Umbilical cord (tissue), 2 donors: Measurements from ENCODE around the gene RHOU. TPM values are rescaled to one million over a fixed set of nuclear protein-coding genes. Genes with fewer than 3 reads are reported as not detected.

Source experiments
- DNase-seq: peaks from one replicate; pipeline ENCODE4 v3.0.0-alpha.2; 2015; ENCODE audit warnings: low spot score
- total RNA-seq: library from RNA; depleted of rRNA; stranded (reverse); fragments of >200 nt; gene quantifications from one replicate; pipeline ENCODE4 v1.2.3, GENCODE V29; 2014; ENCODE audit warnings: low replicate concordance; ENCODE audit not compliant: insufficient read depth

RHOU gene
- total RNA-seq, 1 donor from 2014 or later, result 65.7 TPM

DNA sequence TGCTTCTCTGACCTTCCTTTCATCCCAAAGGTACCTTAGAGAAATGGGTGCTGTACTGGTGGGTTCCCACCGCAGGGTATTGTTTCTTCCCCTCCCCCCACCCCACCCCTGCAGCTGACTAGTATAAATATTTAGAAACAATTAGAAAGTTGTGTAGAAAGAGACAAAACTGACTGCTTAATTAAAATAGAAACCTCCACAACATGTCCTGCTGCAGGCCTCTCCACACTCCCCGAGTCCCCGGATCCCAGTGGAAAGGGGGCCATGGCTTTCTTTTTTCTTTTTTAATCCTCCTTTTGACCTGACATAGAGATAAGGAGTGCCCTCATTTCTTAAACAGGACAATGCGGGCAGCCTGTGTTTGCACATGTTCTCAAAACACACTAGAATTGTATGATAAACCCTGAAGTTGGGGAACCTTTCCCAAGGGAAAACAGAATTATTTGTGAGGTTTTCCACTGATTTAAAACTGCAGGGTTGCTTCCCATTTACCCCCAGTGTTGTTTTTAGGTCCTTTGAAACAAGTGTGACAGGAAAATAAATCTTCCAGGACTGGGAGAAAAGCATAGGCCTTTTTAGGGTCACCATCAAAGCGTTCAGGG, 1.7 kb downstream of the RHOU start:
- no peak for DNase-seq

- no peak for DNase-seq
Observed at GRCh38 chr1:228737601-228738041, 2.3 kb downstream of the RHOU start.

DNA sequence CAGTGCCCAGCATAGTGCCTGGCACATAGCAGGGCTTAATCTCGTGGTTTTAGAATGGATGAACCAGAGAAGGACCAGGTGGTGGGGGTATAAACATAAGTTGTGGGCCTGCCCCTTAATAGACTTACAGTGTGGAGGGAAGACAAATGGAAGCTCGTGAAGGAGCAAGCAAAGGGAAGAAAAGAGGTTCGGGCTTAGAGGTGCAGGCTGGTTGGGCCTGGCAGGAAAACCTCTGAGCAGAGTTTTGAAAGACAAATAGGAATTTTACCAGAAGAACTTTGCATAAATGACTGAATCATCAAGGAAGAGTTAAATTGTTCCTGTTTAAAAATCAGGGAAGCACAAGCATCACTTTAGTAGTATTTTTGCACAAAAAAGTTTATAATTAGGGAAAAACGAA, 4.5 kb downstream of the RHOU start:
- no peak for DNase-seq

DNA sequence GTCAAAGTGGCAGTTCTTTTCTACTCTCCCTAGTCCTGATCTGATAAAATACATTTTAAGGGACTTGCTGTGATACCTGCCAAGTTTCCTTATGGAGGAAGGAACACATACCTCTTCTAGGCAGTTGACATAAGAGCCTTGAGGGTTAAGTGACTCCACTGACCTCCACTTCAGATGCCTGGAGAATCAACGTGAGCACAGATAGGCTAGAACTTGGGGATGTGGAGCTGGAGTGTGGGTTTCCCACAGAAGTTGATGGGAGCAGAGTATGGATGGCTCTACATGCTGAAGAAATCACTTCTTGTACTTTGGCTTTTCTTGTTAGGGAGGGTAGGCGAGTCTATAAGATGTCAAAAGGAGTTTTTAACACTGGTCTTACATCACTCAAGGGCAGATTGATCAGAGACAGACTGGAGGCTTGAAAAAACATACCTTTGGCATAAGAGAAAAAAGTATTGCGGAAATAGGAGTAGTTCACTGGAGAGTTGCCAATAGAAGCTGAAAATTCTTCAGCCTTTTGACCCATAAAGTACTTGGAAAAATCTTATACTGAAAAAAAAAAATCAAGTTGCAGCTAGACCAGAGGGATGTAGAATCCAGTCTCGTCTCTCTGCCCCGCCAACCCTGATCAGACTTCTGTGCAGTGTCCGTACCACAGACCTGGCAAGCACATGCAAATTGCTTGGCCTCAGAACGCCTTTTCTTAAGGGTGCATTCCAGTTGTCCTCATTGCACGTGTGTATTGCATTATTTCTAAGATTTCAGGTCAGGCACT, 5.5 kb downstream of the RHOU start:
- DNase-seq, result no peak

DNA sequence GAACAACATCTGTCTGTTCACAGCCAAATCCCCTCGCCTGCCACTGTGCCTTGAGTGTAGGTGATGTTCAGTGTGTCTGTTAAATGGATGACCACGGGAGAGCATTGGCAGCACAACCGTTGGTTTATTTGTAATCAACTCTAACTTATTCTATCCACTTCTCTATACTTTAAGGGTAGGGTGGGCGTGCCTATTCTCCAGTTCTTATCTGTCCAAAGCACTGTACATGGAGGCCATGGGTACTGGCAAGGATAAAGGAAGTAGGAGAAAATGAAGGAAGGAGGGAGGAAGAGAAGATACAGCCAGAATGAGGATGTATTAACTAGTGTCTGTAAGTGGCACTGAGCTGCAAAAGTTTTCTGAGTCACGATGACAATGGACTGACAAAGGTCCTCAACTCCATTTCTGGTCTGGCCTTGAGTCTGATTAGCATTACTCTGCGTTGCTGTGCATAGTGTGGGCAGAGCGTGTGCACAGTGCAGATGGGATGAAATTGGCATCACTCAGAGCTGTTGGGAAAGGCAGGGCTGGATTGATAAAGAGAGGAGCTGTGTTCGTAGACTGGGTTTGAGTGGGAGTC, 7.1 kb downstream of the RHOU start:
- no peak for DNase-seq

- DNase-seq, result no peak
Observed at GRCh38 chr1:228743405-228743804, 8.1 kb downstream of the RHOU start.

DNA sequence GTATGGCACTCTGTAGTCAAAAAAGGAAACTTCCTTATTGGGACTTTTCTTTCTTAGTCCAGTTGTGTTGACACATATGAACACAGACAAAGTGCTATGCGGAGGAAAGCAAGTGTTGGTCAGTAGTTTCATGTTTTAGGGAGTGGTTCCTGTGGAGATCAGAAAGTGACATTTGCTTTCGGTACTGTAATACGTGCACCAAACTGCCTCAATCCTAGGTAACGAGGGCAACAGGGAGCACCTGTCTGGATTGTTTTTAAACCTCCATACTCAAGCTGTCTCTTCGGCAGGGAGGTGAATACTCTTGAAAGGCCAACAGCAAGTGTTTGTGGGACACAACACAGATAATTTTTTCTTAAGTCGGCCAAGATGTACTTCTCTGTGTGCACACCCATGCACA, 9.1 kb downstream of the RHOU start:
- DNase-seq, result no peak

DNA sequence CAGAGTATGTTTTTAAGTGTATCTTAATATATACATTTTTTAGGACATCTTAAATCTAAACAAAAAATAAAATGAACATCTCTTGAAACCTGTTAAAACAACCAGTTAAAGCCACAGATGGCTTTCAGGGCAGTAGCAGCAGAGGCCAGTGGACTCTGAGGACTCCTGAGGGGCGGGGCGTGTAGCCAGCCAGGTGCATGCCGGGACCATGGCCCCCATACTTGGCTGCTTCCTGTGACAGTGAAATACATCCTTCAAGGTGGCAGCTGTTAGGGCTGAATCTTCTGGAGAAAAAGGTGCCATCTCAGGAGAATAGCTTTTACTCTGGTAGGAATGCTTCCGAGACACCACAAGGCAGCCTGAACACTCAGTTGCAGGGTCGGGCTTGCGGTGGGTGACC, 9.6 kb downstream of the RHOU start:
- no peak for DNase-seq

DNA sequence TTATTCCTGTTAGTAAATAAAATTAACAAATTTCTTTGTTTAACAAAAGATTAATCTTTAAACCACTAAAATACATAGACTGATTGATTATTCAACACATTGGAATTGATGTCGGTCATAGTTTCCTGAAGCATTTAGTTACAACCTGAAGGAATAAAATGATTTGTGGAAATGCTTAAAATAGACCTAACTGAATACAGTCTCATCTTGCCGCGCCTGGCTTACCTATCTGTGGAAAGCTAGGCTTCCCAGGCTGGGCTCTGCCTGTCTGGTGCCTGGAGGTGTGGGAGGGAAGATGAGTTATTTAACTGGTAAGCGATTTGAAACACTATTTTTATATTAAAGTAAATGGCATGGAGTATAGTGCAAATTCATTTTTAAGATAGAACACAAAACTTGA, 10.2 kb downstream of the RHOU start:
- no peak for DNase-seq

- no peak for DNase-seq
Observed at GRCh38 chr1:228747301-228747935, 12.1 kb downstream of the RHOU start.

DNA sequence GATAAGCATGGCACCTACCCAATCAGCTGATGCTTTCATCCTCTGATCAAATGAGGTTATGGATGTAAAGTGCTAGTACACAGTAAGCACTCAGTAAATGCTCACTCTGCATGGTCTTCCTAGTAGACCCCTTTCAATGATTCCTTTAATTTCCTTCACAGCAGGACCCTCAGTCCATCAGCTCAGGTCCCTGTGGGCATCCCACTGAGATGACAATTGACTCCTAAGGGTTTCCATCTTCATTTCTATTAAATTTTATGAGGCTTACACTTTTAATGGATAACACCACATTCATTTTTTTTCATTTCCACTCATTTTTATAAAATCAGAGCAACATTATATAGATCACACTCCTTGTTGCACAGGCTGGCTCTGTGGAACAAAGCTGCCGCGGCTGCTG, 12.8 kb downstream of the RHOU start:
- DNase-seq, result no peak

DNA sequence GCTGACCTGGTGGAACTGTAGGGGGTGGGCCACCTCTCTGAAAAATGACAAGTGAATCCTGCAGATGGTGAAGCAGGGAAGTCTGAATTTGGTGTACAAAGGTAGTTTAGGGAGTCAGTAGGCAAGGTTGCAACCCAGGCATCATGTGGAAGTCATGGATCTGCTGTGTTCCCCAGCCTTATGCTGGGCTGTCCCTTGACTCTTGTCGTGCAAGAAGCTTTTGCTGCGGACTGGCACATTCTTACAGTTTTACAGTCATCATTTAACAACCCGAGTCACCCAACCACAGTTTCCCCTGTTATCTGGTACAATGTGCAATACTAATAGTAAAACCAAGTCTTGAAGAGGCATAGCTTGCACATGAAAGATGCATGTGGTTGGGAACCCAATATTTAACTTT, 13.2 kb downstream of the RHOU start:
- DNase-seq, result no peak

DNA sequence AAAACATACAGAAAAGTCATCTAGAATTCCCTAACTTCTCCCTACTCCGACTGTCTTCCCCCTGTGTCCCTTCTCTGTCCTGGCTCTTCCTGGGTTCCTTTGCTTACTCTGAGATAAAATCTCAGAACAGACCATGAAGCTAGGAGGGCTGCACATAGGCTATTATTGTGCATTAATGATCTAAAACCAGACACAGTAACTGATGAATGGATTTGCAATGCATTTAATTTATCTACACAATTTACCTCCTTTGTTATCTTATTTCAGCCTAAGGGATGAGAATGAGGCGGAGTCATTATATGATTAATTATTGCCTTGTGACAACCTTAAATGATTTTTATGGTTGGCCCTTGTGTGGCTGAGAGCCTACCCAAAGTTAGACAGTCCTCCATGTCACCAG, 14.5 kb downstream of the RHOU start:
- DNase-seq, result no peak

DNA sequence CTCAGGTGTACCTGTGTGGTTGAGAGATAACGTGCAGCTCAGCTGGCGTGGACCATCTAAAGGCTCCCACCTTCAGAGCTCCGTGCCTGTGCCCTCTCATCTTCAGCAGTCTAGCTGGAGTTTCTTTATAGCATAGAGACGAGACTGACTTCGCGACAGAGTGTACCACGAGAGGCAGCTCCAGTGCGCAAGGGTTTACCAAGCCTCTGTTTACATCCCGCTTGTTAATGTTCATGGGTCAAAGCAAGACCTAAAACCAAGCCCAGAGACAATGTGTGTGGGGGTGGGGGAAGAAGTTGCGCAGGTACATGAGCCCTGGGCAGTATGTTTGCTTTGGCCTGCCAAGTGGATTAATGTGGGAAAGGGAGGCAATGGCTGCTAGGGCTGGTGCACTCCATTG, 15.6 kb downstream of the RHOU start:
- no peak for DNase-seq

DNA sequence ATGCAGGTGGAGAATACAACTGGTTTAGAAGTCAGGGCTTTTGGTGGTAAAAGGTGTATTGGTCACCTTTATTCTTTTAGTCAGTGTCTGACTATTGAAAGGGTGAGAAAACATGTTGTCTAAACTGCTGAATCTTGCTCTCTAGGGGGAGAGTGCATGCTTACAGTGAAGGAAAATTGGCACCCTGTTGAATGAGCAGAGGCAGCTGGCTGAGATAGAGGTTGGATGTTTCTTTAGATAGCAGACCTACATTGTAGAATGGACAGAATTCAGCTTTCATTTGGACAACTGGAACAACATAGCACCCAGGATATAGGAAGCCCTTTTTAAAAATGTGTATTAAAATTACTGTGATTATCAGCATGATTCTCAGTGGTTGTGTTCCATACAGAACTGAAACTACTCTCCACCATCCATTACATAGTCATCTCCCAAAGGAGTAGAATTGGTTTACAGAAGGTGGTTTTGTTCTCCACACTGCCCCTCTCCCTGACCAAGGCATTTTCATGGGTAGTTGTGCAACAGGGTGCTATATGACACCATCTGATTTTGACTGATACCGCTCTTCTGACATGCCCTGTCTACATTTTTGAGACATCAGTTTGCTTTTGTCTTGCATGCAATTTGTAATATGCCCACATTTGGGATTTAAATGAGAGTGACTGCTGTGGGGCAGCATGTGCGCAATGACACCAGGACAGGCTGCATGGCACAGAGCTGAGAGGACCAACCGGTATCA, 16.2 kb downstream of the RHOU start:
- no peak for DNase-seq

GRCh38 chr1:228752258-228752657, 17.0 kb downstream of the RHOU start:
- peak; percentile 68 for DNase-seq

DNA sequence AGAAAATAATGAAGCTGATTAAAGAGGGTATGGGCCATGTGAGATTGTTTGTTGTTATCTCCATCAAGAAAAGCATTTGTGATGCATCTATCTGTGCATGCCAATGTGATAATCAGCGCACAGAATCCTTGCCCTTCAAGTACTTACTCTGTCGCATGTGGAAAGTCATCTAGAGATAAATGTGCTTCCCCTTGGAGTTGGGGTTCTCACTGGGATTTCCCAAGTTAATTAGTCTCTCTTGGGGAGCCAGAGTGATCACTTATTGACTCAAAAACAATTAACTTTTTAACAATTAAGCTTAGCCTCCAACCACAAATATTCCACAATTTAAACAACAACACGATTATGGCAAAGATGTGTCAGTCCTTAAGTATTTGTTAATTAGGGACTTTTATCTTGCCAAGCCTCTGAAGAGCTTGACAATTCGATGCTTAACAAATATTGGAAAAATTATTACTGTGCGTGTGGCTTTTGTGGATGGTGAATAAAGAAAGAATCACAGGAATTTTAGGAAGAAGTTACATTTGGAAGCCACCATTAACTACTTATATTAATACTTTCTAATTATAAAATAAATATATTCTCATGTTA, 17.5 kb downstream of the RHOU start:
- no peak for DNase-seq

- DNase-seq, result no peak
Observed at GRCh38 chr1:228753287-228753686, 18.0 kb downstream of the RHOU start.

DNA sequence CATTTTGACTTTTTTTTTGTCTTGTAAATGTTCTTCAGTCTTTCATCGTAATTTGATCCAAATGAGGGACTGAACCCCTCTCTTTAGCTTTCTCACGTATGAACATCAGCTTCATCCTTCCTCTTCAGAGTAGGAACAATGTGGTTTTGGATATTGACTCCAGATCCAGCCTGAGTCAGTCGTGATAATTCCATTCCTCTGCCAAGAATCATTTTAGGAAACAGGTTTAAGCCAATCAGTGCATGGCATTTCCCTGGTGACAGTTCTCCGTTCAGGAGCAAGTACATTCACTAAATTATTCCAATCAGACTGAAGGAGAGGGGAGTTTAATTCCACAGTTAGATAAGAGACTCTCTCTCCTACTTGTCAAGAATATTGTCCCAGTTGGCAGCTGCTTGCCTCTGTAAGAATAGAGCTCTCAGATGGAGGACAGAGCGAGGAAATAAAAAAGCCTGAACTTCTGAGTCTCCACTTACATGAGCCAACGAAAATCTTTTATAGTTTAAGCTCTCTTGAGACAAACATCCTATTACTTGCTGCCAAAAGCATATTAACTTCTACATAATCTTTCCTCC, 18.6 kb downstream of the RHOU start:
- peak; percentile 70 for DNase-seq

- DNase-seq, result no peak
Observed at GRCh38 chr1:228754646-228755268, 19.5 kb downstream of the RHOU start.

GRCh38 chr1:228755800-228756199, 20.5 kb downstream of the RHOU start:
- no peak for DNase-seq
